D721Med (cell line): ENCODE results near the gene ANO5.

Source experiments
- DNase-seq: peaks from one replicate; pipeline ENCODE4 v3.0.0; 2011; ENCODE audit warnings: low spot score; ENCODE audit not compliant: insufficient read length
- FAIRE-seq: peaks from 2 replicates; lab custom pipeline; 2011; peaks lifted over from hg19 to GRCh38; lab: Jason Lieb, UNC
- CTCF ChIP-seq: IDR thresholded peaks from 2 replicates; pipeline ENCODE4 v1.5.1; 2012; ENCODE audit warnings: mild to moderate bottlenecking, control low read depth; ENCODE audit not compliant: insufficient read depth; ENCODE audit errors: missing control alignments

ANO5 gene

GRCh38 chr11:22221143-22221542, 28.3 kb downstream of the ANO5 start:
- DNase-seq = no peak
- TF ChIP-seq CTCF = no peak
- no peak for FAIRE-seq

GRCh38 chr11:22225190-22225589, 32.3 kb downstream of the ANO5 start:
- FAIRE-seq = no peak
- DNase-seq = no peak
- no peak for TF ChIP-seq CTCF

GRCh38 chr11:22234743-22235142, 41.9 kb downstream of the ANO5 start:
- no peak for DNase-seq
- TF ChIP-seq CTCF = no peak
- no peak for FAIRE-seq

GRCh38 chr11:22244986-22245592, 52.2 kb downstream of the ANO5 start:
- FAIRE-seq (peak; percentile 83), DNase-seq (no peak)
- peak; percentile 60 for TF ChIP-seq CTCF

GRCh38 chr11:22246992-22247391, 54.1 kb downstream of the ANO5 start:
- DNase-seq = no peak
- no peak for FAIRE-seq
- no peak for TF ChIP-seq CTCF

- no peak for FAIRE-seq
- TF ChIP-seq CTCF = peak; percentile 6
- DNase-seq = no peak
Observed at GRCh38 chr11:22249871-22250270, 57.0 kb downstream of the ANO5 start.

GRCh38 chr11:22256876-22257275, 64.0 kb downstream of the ANO5 start:
- no peak for FAIRE-seq
- DNase-seq = no peak
- no peak for TF ChIP-seq CTCF
